ENCODE data around the gene TAMM41.
A peak's percentile ranks its signal among the peaks of the same experiment; 100 is the strongest.
"Not testable (repeated sequence)": the region's sequence is repeated elsewhere in the genome, so short reads cannot be mapped to it uniquely, and the experiment has no call there.

Gene TAMM41, protein sequence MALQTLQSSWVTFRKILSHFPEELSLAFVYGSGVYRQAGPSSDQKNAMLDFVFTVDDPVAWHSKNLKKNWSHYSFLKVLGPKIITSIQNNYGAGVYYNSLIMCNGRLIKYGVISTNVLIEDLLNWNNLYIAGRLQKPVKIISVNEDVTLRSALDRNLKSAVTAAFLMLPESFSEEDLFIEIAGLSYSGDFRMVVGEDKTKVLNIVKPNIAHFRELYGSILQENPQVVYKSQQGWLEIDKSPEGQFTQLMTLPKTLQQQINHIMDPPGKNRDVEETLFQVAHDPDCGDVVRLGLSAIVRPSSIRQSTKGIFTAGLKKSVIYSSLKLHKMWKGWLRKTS

DNA sequence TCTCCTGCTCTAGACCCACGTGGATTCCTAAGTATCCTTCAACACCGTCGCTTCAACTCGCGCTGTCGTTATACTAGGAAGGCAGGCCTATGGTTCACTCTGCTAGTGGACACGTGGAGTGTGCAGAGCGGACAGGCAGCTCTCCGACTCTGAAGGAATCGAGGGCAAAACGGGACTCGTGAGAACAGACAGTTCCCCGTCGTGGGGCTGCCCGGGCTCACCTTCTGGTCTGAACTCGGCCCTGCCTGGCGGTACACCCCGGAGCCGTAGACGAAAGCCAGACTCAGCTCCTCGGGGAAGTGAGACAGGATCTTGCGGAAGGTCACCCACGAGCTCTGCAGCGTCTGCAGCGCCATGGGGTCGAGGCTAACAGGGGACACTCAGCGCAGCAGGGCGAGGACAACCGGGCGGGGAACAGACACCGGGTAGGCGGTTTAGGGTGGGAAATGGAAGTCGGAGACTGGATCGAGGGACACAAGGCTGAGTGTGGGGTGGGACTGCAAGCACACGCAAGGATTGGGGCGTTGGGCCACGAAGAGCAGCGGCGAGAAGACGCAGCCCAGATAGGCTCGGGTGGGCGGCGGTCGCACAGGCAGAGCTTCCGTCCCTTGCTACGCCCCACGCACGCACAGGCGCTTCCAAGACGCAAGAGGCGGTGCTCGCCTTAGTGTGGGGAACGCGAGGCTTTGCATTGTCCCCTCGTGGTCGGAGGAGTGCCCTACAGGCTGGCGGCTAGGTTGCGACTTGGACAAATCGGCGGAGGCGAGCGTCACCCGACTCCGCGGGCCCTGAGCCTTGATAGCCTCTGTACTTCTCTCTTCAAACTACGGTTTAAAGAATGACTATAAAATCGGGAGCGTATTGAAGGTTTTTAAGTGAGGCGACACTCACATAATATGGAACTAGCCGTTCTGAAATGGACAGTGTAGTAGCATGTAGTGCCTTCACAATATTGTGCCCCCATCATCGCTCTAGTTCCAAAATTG is at the start of gene TAMM41:
TSS of gene TAMM41 (minus strand) at position 605 of the 986 bp plus-strand sequence. CDS start at position 356, 249 bp downstream.
- Histone ChIP-seq H3K9me3 (ENCODE audit: insufficient read depth, low read length) (no peaks in the 10 kb centered on the region), H3K4me1 (ENCODE audit: insufficient read depth, insufficient read length) (no peaks in the 10 kb centered on the region), H3K36me3 (ENCODE audit: insufficient read depth, insufficient read length, low read length) (peaks cover 35% of the 10 kb centered on the region), H3K4me3 (ENCODE audit: insufficient read length, low read depth) (peak within 1 kb of the TSS; percentile 97), H3K27me3 (ENCODE audit: insufficient read depth, insufficient read length) (peaks cover 16% of the 10 kb centered on the region), H3K9ac (ENCODE audit: insufficient read length, low read depth) (peak within 1 kb of the TSS; percentile 98)
- TF ChIP-seq SUZ12 (IDR thresholded peaks at IDR 0.05; ENCODE audit: extremely low read depth, insufficient read depth, insufficient read length) (no peak), YY1 (IDR thresholded peaks at IDR 0.05; ENCODE audit: insufficient read depth, insufficient read length) (no peak), ZNF274 (IDR thresholded peaks at IDR 0.05; ENCODE audit: low read depth, low read length) (no peak)
- DNase-seq (ENCODE audit: low read depth, low spot score), result peak; percentile 85

DNA sequence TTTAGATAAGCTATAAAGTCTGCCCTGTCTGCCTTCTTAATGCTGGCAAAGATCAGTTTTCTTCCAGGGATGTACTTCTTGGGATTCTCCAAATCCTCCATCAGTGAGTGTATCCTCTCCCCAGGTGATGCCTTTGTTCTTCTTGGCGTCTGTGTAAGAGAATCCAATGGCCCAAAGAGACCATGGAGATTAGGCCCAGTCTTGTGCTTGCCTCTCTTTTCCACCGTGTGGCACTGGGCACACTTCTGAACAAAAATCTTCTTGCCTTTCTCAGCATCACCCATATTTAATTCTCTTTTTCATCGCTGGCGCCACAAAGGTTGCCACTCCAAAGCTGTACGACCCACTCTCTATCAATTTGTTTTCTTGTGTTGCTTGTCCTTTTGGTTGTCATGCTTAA is 32.2 kb upstream of the TAMM41 start:
- Histone ChIP-seq H3K4me1 (ENCODE audit: insufficient read depth, insufficient read length) (no peaks in the 10 kb centered on the region), H3K9ac (ENCODE audit: insufficient read length, low read depth) (no peak overlapping the region), H3K36me3 (ENCODE audit: insufficient read depth, insufficient read length, low read length) (no peaks in the 10 kb centered on the region), H3K9me3 (ENCODE audit: insufficient read depth, low read length) (no peaks in the 10 kb centered on the region), H3K4me3 (ENCODE audit: insufficient read length, low read depth) (no peak overlapping the region), H3K27me3 (ENCODE audit: insufficient read depth, insufficient read length) (no peaks in the 10 kb centered on the region)
- no peak for TF ChIP-seq SUZ12 (IDR thresholded peaks at IDR 0.05; ENCODE audit: extremely low read depth, insufficient read depth, insufficient read length)
- TF ChIP-seq ZNF274 (IDR thresholded peaks at IDR 0.05; ENCODE audit: low read depth, low read length), result no peak
- no peak for TF ChIP-seq YY1 (IDR thresholded peaks at IDR 0.05; ENCODE audit: insufficient read depth, insufficient read length)
- peak; percentile 16 for DNase-seq (ENCODE audit: low read depth, low spot score)

DNA sequence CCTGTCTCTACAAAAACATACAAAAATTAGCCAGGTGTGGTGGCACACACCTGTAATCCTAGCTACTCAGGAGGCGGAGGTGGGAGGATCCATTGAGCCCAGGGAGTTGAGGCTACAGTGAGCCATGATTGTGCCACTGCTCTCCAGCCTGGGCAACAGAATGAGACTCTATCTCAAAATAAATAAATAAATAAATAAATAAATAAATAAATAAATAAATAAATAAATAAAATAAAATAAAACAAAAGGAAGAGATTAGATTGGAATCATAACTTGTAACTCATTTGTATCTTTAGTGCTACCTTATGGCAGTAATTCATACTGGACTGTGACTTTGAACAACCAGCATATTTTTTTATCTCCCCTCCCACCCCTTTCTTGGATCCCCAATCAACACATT is 28.0 kb upstream of the TAMM41 start:
- H3K4me1 ChIP-seq (ENCODE audit: insufficient read depth, insufficient read length); DNase-seq (ENCODE audit: low read depth, low spot score); H3K4me3 ChIP-seq (ENCODE audit: insufficient read length, low read depth); H3K27me3 ChIP-seq (ENCODE audit: insufficient read depth, insufficient read length); H3K36me3 ChIP-seq (ENCODE audit: insufficient read depth, insufficient read length, low read length); H3K9me3 ChIP-seq (ENCODE audit: insufficient read depth, low read length); H3K9ac ChIP-seq (ENCODE audit: insufficient read length, low read depth): not testable (repeated sequence)

DNA sequence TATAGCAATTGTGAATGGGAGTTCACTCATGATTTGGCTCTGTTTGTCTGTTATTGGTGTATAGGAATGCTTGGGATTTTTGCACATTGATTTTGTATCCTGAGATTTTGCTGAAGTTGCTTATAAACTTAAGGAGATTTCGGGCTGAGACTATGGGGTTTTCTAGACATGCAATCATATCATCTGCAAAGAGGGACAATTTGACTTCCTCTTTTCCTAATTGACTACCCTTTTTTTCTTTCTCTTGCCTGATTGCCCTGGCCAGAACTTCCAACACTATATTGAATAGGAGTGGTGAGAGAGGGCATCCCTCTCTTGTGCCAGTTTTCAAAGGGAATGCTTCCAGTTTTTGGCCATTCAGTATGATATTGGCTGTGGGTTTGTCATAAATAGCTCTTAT is 17.1 kb upstream of the TAMM41 start:
- H3K4me1 ChIP-seq (ENCODE audit: insufficient read depth, insufficient read length); H3K4me3 ChIP-seq (ENCODE audit: insufficient read length, low read depth); H3K9ac ChIP-seq (ENCODE audit: insufficient read length, low read depth); DNase-seq (ENCODE audit: low read depth, low spot score); H3K27me3 ChIP-seq (ENCODE audit: insufficient read depth, insufficient read length); H3K9me3 ChIP-seq (ENCODE audit: insufficient read depth, low read length); H3K36me3 ChIP-seq (ENCODE audit: insufficient read depth, insufficient read length, low read length): not testable (repeated sequence)

DNA sequence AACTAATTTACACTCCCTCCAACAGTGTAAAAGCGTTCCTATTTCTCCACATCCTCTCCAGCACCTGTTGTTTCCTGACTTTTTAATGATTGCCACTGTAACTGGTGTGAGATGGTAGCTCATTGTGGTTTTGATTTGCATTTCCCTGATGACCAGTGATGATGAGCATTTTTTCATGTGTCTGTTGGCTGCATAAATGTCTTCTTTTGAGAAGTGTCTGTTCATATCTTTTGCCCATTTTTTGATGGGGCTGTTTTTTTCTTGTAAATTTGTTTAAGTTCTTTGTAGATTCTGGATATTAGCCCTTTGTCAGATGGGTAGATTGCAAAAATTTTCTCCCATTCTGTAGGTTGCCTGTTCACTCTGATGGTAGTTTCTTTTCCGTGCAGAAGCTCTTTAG is 15.9 kb upstream of the TAMM41 start:
- not testable (repeated sequence) for DNase-seq (ENCODE audit: low read depth, low spot score); H3K4me3 ChIP-seq (ENCODE audit: insufficient read length, low read depth); H3K4me1 ChIP-seq (ENCODE audit: insufficient read depth, insufficient read length); H3K9me3 ChIP-seq (ENCODE audit: insufficient read depth, low read length); H3K27me3 ChIP-seq (ENCODE audit: insufficient read depth, insufficient read length); H3K9ac ChIP-seq (ENCODE audit: insufficient read length, low read depth); H3K36me3 ChIP-seq (ENCODE audit: insufficient read depth, insufficient read length, low read length)

DNA sequence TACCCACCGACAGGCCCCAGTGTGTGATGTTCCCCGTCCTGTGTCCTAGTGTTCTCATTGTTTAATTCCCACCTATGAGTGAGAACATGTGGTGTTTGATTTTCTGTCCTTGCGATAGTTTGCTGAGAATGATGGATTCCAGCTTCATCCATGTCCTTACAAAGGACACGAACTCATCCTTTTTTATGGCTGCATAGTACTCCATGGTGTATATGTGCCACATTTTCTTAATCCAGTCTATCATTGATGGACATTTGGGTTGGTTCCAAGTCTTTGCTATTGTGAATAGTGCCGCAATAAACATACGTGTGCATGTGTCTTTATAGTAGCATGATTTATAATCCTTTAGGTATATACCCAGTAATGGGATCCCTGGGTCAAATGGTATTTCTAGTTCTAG is 15.5 kb upstream of the TAMM41 start:
- not testable (repeated sequence) for H3K9me3 ChIP-seq (ENCODE audit: insufficient read depth, low read length); H3K36me3 ChIP-seq (ENCODE audit: insufficient read depth, insufficient read length, low read length); H3K4me3 ChIP-seq (ENCODE audit: insufficient read length, low read depth); H3K27me3 ChIP-seq (ENCODE audit: insufficient read depth, insufficient read length); H3K9ac ChIP-seq (ENCODE audit: insufficient read length, low read depth); H3K4me1 ChIP-seq (ENCODE audit: insufficient read depth, insufficient read length); DNase-seq (ENCODE audit: low read depth, low spot score)

DNA sequence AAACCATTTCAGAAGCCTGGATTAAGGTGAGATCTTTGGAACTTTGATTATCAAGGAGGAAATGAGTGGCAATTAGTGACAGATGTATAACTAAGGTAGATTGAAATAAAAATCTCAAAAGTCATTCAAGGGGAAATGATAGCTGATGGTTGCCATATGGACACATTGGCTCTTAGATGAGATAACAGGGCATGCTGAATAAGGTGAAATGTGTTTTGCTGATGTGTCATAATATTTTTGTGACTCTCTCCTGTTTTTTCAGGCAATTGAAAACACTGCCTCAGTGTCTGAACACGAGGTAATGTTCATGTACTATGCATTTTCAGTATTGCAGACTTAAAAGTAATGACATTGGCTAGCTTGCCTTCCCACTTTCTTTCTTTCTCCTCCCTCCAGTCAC is 13.5 kb upstream of the TAMM41 start:
- not testable (repeated sequence) for H3K9ac ChIP-seq (ENCODE audit: insufficient read length, low read depth); DNase-seq (ENCODE audit: low read depth, low spot score); H3K36me3 ChIP-seq (ENCODE audit: insufficient read depth, insufficient read length, low read length); H3K4me1 ChIP-seq (ENCODE audit: insufficient read depth, insufficient read length); H3K9me3 ChIP-seq (ENCODE audit: insufficient read depth, low read length); H3K27me3 ChIP-seq (ENCODE audit: insufficient read depth, insufficient read length); H3K4me3 ChIP-seq (ENCODE audit: insufficient read length, low read depth)

DNA sequence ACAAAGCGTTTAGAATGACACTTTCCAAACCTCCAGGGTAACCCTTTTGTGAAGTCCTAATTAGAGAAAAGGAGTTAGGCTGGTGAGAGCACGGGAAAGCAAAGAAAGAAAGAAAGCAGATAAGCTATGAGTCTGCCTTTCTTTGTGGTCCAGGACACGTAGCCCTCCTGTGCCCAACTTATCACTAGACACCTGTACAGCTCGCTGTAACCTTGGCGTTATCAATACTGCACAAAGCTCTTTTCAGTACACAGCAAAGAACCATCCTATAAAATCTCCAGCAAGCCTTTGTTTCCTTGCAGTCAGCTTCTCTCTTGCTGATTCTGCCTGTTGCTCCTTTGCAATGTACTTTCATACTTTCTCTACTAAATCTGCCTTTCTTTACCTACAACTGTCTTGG is 6.8 kb upstream of the TAMM41 start:
- no peak for DNase-seq (ENCODE audit: low read depth, low spot score)
- TF ChIP-seq YY1 (IDR thresholded peaks at IDR 0.05; ENCODE audit: insufficient read depth, insufficient read length), result no peak
- Histone ChIP-seq H3K9ac (ENCODE audit: insufficient read length, low read depth) (no peak overlapping the region), H3K4me1 (ENCODE audit: insufficient read depth, insufficient read length) (no peaks in the 10 kb centered on the region), H3K4me3 (ENCODE audit: insufficient read length, low read depth) (no peak overlapping the region), H3K36me3 (ENCODE audit: insufficient read depth, insufficient read length, low read length) (no peaks in the 10 kb centered on the region), H3K9me3 (ENCODE audit: insufficient read depth, low read length) (0 out of 2 replicates have a peak, but pooled peaks cover 9% of the 10 kb centered on the region), H3K27me3 (ENCODE audit: insufficient read depth, insufficient read length) (no peaks in the 10 kb centered on the region)
